ENCODE results near the gene CBLB.
"Not testable (repeated sequence)": the region's sequence is repeated elsewhere in the genome, so short reads cannot be mapped to it uniquely, and the experiment has no call there.

Gene CBLB

GRCh38 chr3:105822171-105823123 lies 46.4 kb downstream of the CBLB start:
- DNase-seq (ENCODE audit: low read depth in 1 of 2, low spot score in 1 of 2) = no peak

GRCh38 chr3:105821433-105821832 lies 47.4 kb downstream of the CBLB start:
- no peak for DNase-seq (ENCODE audit: low read depth in 1 of 2, low spot score in 1 of 2)

- DNase-seq (ENCODE audit: low read depth in 1 of 2, low spot score in 1 of 2) = no peak
Observed at GRCh38 chr3:105816833-105817232, 52.0 kb downstream of the CBLB start.

DNA sequence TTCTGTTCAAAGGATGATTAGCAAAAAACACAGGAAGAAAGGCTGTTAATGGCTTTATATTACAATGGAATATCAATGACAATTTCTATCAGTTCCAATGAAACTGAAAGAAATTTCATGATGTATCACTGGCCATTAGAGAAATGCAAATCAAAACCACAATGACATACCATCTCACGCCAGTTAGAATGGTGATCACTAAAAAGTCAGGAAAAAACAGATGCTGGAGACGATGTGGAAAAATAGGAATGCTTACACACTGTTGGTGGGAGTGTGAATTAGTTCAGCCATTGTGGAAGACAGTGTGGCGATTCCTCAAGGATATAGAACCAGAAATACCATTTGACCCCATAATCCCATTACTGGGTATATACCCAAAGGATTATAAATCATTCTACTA lies 53.5 kb downstream of the CBLB start:
- DNase-seq (ENCODE audit: low read depth in 1 of 2, low spot score in 1 of 2) = not testable (repeated sequence)

DNA sequence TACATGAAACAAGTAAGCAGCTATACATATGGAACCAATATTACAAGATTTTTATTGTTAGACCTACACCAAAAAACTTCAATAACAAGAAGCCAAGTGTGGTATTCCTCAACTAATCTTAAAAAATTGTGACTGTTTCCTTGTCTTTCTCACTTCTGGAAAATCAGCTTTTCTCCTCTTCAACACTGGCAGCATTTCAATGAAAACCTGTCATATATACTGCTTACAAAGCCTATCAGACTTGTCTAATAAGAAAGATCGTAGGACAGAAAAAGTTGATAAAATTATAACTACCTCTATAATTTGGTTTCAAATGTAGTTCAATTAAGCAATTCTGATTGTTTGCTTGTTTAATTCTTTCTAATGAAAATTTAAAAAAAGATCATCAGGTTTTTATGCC lies 55.1 kb downstream of the CBLB start:
- DNase-seq (ENCODE audit: low read depth in 1 of 2, low spot score in 1 of 2) = no peak

GRCh38 chr3:105812194-105812586 lies 56.6 kb downstream of the CBLB start:
- DNase-seq (ENCODE audit: low read depth in 1 of 2, low spot score in 1 of 2) = no peak

DNA sequence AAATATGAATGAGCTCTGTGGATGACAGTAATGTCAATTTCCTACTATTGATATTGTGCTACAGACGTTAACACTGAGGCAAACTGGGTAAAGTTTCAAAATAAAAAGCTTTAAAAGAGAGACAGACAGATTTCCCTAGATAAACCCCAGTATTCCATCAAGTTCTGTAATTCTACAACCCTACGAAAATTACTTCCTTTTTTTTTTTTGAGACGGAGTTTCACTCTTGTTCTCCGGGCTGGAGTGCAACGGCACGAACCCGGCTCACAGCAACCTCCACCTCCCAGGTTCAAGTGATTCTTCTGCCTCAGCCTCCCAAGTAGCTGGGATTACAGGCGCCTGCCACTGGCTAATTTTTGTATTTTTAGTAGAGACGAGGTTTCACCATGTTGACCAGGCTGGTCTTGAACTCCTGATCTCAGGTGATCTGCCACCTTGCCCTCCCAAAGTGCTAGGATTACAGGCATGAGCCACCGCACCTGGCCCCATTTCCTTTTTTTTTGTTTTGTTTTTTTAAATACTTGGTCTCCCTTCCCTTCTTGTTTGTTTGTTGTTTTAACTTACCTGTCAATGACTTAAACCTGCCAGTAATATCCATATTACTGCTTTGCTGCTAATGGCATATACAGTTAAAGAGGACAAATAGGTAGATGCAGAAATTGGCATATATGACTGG lies 57.2 kb downstream of the CBLB start:
- DNase-seq (ENCODE audit: low read depth in 1 of 2, low spot score in 1 of 2) = no peak

- no peak for DNase-seq (ENCODE audit: low read depth in 1 of 2, low spot score in 1 of 2)
Observed at GRCh38 chr3:105809208-105809888, 59.5 kb downstream of the CBLB start.

DNA sequence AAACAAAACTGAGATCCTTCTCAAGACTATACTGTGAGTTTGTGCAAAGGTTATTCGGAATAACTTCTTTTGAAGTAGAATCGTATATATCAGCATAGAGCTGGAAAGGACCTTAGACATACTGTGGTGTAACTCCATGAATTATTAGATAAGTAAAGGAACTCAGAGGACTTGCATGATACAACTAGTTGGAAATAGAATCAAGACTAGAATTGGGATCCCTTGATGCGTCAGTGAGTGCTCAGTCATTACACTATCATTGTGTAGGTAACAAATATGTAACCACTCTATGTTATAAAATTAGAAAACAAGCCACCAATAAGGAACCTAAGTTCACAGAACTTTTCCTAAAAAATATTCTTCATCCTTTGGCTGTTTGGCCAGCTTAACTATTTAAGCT lies 61.1 kb downstream of the CBLB start:
- DNase-seq (ENCODE audit: low read depth in 1 of 2, low spot score in 1 of 2) = no peak

DNA sequence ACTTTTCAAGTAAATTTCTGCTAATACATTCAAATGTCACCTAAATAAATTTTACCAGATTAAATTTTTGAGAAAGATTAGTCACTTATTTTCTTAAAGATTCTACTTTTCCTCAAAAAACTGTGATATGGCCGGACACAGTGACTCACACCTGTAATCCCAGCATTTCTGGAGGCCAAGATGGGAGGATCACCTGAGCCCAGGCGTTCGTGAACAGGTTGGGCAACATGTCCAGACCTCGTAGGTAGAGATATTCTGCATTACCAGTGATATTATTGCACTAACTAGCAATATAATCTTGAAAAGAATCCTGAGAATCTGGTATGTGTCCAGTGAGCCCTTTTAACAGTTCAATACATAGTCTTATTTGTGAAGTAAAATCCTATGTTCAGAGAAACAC lies 61.7 kb downstream of the CBLB start:
- no peak for DNase-seq (ENCODE audit: low read depth in 1 of 2, low spot score in 1 of 2)

GRCh38 chr3:105806359-105806758 lies 62.5 kb downstream of the CBLB start:
- no peak for DNase-seq (ENCODE audit: low read depth in 1 of 2, low spot score in 1 of 2)

DNA sequence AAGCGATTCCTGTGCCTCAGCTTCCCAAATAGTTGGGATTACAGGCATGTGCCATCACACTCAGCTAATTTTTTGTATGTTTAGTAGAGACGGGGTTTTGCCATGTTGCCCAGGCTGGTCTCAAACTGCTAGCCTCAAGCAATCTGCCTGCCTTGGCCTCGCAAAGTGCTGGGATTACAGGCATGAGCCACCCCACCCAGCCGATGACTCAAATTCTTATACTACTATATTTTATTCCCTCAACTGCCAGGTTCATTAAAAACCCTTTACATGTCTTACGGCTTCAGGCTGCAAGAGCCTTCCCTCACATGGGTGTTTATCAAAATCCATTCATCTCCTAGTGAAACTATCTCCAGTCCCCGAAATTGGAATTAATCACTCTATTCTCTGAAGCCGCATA lies 63.4 kb downstream of the CBLB start:
- no peak for DNase-seq (ENCODE audit: low read depth in 1 of 2, low spot score in 1 of 2)

- no peak for DNase-seq (ENCODE audit: low read depth in 1 of 2, low spot score in 1 of 2)
Observed at GRCh38 chr3:105802118-105802706, 66.6 kb downstream of the CBLB start.

DNA sequence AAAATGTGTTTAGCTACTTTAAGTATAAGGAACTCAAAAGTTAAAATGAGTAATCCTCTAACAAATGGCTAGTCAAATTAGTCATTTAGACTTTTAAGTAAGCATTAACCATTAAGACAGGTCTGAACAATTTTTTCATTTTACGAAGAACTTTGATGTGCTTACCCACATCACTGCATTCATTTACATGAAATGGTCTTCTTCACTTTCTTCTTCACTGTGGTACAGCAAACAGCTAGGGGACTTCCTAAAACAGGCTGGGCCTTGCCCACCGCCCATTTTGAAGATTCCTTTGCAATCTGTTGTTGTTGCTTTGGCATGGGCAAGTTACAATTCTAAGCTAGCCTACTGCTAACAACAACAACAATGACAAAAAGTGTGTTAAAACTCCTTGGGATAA lies 67.4 kb downstream of the CBLB start:
- no peak for DNase-seq (ENCODE audit: low read depth in 1 of 2, low spot score in 1 of 2)

DNA sequence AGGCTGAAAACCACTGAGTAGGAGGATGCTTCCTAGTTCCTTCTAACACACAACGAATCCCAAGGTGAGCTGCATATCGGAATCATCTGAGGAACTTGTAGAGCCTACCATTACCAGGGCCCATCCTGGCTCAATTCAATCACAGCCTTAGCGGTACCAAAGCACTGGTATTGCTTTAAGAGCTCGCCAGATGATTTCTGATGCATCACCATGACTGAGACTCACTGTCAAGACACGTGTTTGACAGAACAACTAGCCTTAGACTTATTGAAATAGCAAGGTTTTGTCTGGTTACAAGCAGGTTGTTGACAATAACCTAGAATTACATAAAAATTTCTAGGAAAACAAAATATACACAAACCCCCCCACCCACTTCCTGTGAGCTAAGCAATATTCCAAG lies 68.5 kb downstream of the CBLB start:
- no peak for DNase-seq (ENCODE audit: low read depth in 1 of 2, low spot score in 1 of 2)

- DNase-seq (ENCODE audit: low read depth in 1 of 2, low spot score in 1 of 2) = no peak
Observed at GRCh38 chr3:105799286-105799685, 69.5 kb downstream of the CBLB start.

DNA sequence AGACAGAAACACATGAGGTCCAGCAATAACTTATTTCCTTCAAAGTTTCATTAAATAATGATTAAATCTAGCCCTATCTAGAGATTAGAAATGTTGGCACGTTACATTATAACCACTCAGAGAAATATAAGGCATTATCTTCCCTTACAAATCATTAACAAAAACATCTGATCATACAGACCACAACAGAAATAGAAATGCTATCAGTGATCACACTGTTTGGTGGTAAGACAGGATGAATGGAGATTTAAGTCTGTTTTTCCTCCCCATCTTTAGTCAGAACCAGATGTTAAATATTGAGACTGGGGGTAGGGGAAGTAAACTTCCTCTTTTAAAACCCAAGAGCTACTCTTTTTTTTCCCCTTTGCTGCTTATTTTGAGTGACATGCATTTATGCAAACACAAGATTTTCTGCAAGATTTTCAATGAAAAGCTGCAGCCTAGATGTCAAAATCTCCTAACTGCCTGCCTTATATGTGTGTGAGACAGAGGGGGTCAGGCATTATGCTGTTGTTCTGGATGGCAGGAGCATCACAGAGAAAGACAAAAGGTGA lies 70.4 kb downstream of the CBLB start:
- no peak for DNase-seq (ENCODE audit: low read depth in 1 of 2, low spot score in 1 of 2)

DNA sequence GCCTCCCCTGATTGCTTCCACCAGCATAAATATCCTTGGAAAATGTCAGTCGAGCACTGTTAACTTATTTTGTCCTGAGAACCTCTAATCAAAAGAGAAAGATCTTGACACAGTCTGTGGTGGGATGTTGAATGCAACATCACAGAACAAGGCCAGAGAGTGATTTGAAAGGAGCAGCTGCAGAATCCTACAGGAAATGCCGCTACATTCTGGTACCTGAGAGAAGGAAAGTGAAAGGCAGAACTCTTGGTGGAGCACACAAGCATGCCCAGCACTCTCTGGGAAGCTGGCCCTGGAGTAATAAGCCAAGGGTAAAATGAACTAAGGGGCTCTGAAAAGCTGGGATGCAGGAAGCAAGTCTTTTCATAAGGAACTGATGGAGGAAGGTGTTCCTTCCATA lies 75.8 kb downstream of the CBLB start:
- no peak for DNase-seq (ENCODE audit: low read depth in 1 of 2, low spot score in 1 of 2)

DNA sequence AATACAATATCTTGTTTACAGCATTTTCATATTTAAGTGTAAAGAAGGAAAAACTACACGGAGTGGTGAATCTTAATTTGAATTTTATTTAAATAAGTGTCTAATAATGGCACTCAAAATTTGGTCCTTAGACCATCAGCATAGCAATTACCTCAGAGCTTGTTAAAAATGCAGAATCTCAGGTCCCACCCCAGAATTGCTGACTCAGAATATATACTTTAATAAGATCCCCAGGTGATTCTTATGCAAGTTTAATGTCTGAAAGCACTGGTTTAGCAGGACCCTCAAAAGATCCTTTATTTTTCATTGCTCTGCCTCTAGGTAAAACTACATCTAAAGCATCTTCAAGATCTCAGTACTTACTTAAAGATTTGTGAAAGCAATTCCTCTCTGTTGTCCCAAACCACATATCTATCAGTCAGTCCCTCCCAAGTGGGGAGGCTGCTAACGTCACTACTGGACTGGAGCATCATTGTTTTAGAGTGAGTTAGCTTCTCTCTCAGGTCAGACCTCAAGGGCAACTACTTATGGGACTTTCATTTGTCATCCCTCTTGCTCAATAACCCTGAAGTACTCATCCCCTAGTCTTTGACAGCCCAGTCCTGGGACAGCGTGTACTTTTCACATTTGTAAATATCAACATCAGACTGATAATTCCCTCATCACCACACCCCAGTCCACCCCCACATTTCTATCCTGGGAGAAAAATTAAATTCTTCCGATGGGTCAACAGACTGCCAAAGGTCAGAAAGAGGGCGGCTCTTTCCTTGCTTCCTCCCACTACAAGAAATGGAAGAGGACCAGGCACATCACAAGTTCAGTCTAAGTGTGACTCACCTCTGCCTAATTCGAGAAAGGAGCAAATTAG lies 76.7 kb downstream of the CBLB start:
- no peak for DNase-seq (ENCODE audit: low read depth in 1 of 2, low spot score in 1 of 2)

DNA sequence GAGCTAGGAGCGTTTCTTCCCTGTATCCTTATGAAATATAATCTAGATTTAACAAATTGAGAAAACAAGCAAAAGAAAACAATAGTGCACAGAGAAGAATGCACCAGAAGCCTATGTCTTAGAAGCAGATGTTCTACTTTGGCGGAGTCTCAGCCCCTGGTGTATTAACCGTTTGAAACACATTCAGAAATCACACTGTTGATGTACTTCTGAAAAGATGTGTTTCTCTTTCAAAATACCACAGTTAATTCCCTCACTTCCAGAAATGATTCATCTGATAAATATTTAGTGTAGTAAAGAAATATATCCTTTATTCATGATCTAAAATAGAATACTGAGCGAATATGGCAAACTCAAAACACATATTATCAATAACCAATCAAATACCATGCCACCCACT lies 77.7 kb downstream of the CBLB start:
- DNase-seq (ENCODE audit: low read depth in 1 of 2, low spot score in 1 of 2) = no peak
